ENCODE measurements around the gene PSMB2.
"Not testable (repeated sequence)": the region's sequence is repeated elsewhere in the genome, so short reads cannot be mapped to it uniquely, and the experiment has no call there.

Gene PSMB2

GRCh38 chr1:35641233-35641866 is at the start of gene PSMB2:
TSS of gene PSMB2 (minus strand) at chr1:35641526. CDS start at chr1:35641432, 94 bp downstream.
- DNase-seq = peak; percentile 98

- DNase-seq = no peak
Measured at GRCh38 chr1:35691080-35691479, 49.8 kb upstream of the PSMB2 start.

GRCh38 chr1:35690103-35690502 is 48.8 kb upstream of the PSMB2 start:
- DNase-seq = not testable (repeated sequence)

- DNase-seq = no peak
Measured at GRCh38 chr1:35688161-35688560, 46.8 kb upstream of the PSMB2 start.

- no peak for DNase-seq
Measured at GRCh38 chr1:35683012-35683411, 41.7 kb upstream of the PSMB2 start.

- no peak for DNase-seq
Measured at GRCh38 chr1:35680271-35680670, 38.9 kb upstream of the PSMB2 start.

GRCh38 chr1:35675773-35676172 is 34.4 kb upstream of the PSMB2 start:
- DNase-seq = no peak

- DNase-seq = no peak
Measured at GRCh38 chr1:35674111-35674510, 32.8 kb upstream of the PSMB2 start.

GRCh38 chr1:35672116-35672515 is 30.8 kb upstream of the PSMB2 start:
- no peak for DNase-seq

- DNase-seq = no peak
Measured at GRCh38 chr1:35668506-35668905, 27.2 kb upstream of the PSMB2 start.

GRCh38 chr1:35666916-35667315 is 25.6 kb upstream of the PSMB2 start:
- DNase-seq = no peak

GRCh38 chr1:35666216-35666615 is 24.9 kb upstream of the PSMB2 start:
- no peak for DNase-seq

- no peak for DNase-seq
Measured at GRCh38 chr1:35663434-35663833, 22.1 kb upstream of the PSMB2 start.

GRCh38 chr1:35661474-35661795 is 20.1 kb upstream of the PSMB2 start:
- DNase-seq = no peak

- peak; percentile 44 for DNase-seq
Measured at GRCh38 chr1:35660581-35661473, 19.5 kb upstream of the PSMB2 start.

- no peak for DNase-seq
Measured at GRCh38 chr1:35659589-35659988, 18.3 kb upstream of the PSMB2 start.

- DNase-seq = no peak
Measured at GRCh38 chr1:35657851-35658250, 16.5 kb upstream of the PSMB2 start.

- no peak for DNase-seq
Measured at GRCh38 chr1:35656863-35657232, 15.5 kb upstream of the PSMB2 start.

GRCh38 chr1:35656148-35656862 is 15.0 kb upstream of the PSMB2 start:
- no peak for DNase-seq

GRCh38 chr1:35655196-35655595 is 13.9 kb upstream of the PSMB2 start:
- DNase-seq = no peak

GRCh38 chr1:35650416-35650815 is 9.1 kb upstream of the PSMB2 start:
- DNase-seq = no peak

GRCh38 chr1:35646043-35646442 is 4.7 kb upstream of the PSMB2 start:
- no peak for DNase-seq

- DNase-seq = no peak
Measured at GRCh38 chr1:35644204-35644603, 2.9 kb upstream of the PSMB2 start.

GRCh38 chr1:35642471-35642955 is 1.2 kb upstream of the PSMB2 start:
- DNase-seq = no peak

Data from right forelimb (tissue), 1 donor.